Activated CD4-positive, alpha-beta T cell treated with anti-CD3 and anti-CD28 coated beads, Interleukin-2, amount 10 ng/mL, durations not matched to agents 24 days and 14 days (primary cell): ENCODE data around the gene SZT2. TPM values are rescaled to one million over a fixed set of nuclear protein-coding genes. Genes with fewer than 3 reads are reported as not detected.

ENCODE experiments used
- DNase-seq: peaks from one replicate; pipeline ENCODE4 v3.0.0; 2022
- H3K27ac Mint-ChIP-seq: one replicate; pipeline ENCODE4 v1.8.0; 2022; ENCODE audit warnings: mild to moderate bottlenecking, mixed read lengths
- H3K27me3 Mint-ChIP-seq: one replicate; pipeline ENCODE4 v1.8.0; 2022; ENCODE audit warnings: mixed read lengths
- H3K36me3 Mint-ChIP-seq: one replicate; pipeline ENCODE4 v1.8.0; 2022; ENCODE audit warnings: low read depth, mild to moderate bottlenecking, mixed read lengths
- H3K4me1 Mint-ChIP-seq: one replicate; pipeline ENCODE4 v1.8.0; 2021; ENCODE audit warnings: mixed read lengths
- H3K4me3 Mint-ChIP-seq: one replicate; pipeline ENCODE4 v1.8.0; 2022; ENCODE audit warnings: mild to moderate bottlenecking, moderate library complexity, mixed read lengths
- H3K9me3 Mint-ChIP-seq: one replicate; pipeline ENCODE4 v1.8.0; 2021; ENCODE audit warnings: mixed read lengths
- intact Hi-C: fragments of 100-400 bp; cut with micrococcal nuclease; formaldehyde crosslinking; loops from one replicate; pipeline ENCODE4 v1.15.1; 2023
- total RNA-seq: library from RNA; stranded (reverse); gene quantifications from 2 replicates; pipeline ENCODE4 v1.2.3, GENCODE V29; 2022

The SZT2 gene
- total RNA-seq = 54.0 and 56.2 TPM in 2 replicates

- Mint-ChIP-seq H3K9me3 (no peaks in the 10 kb centered on the region), H3K36me3 (peaks cover 37% of the 10 kb centered on the region), H3K4me1 (peaks cover 40% of the 10 kb centered on the region), H3K27ac (peak within 1 kb of the TSS; percentile 95), H3K4me3 (peak within 1 kb of the TSS; percentile 99), H3K27me3 (no peaks in the 10 kb centered on the region)
- intact Hi-C loops = loop anchor here (1.0 to 2.0 kb wide), 4 partner anchors 21 to 543 kb away; partner anchors contain the start of genes CDC20, CFAP57, EBNA1BP2 and ELOVL1
- peak; percentile 99 for DNase-seq
These were observed at the start of gene SZT2, which contains the start of gene MED8 for GRCh38 chr1:43389326-43390313. SZT2 (plus strand) TSS chr1:43389899; CDS start chr1:43389969, 70 bp downstream. MED8 (minus strand) TSS chr1:43389800; CDS start chr1:43389764, 36 bp downstream.

- Mint-ChIP-seq H3K27me3 (peaks cover 8% of the 10 kb centered on the region), H3K4me3 (no peak overlapping the region), H3K36me3 (no peaks in the 10 kb centered on the region), H3K27ac (no peak overlapping the region), H3K4me1 (peaks cover 8% of the 10 kb centered on the region), H3K9me3 (no peaks in the 10 kb centered on the region)
- intact Hi-C loops = no loop called here
- no peak for DNase-seq
These were observed 49.1 kb upstream of the SZT2 start for GRCh38 chr1:43340559-43340958.

DNA sequence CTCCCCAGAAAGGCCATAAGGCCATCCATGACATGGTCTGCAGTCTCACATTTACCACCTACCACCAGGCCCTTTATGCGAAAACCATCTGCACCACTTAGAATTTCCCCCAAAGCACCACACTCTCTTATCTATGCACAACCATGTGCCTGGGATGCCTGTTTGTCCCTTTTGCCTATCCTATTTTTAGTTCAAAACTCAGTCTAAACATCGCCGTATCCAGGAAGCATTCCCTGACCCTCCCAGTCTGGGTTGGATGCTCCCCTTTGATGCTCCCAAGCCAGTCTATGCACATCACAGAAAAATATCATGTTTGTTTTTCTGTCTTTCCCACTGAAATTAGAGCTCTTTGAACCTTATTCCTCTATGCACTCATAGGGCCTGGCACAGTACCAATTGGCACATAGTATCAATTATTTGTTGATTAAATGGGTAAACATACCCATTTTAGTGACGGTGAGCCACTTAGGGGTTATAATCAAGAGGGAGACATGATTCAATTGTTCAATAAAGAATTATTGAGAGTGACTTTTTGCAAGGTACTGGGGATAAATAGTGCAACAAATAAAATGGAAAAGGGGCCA lies 45.3 kb upstream of the SZT2 start:
- Mint-ChIP-seq H3K4me3 (no peak overlapping the region), H3K27me3 (peaks cover 9% of the 10 kb centered on the region)
- intact Hi-C loops = no loop called here

DNA sequence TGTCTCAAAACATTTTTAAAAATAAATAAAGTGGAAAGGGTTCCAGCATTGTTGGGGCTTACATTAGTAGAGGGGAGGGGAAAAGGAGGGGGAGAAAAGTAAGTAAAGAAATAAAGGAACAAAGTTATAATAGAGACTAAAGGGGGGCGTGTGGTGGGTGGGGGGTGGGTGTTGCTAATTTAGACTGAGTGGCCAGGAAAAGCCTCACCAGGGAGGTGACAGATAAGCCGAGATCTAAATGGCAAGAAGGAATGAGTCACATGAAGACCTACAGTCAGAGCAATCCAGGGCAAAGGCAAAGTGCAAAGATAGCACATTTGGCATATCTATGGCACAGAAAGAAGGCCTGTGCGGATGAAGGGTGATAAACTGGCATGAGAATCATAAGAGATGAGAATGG lies 44.6 kb upstream of the SZT2 start:
- Mint-ChIP-seq H3K4me3 (no peak overlapping the region), H3K4me1 (peaks cover 20% of the 10 kb centered on the region), H3K9me3 (no peaks in the 10 kb centered on the region), H3K27ac (no peak overlapping the region), H3K36me3 (no peaks in the 10 kb centered on the region), H3K27me3 (peaks cover 9% of the 10 kb centered on the region)
- no peak for DNase-seq
- intact Hi-C loops = no loop called here

More for the DNA sequence above, 45.3 kb upstream of the SZT2 start:
- H3K36me3 Mint-ChIP-seq = no peaks in the 10 kb centered on the region
- H3K9me3 Mint-ChIP-seq = no peaks in the 10 kb centered on the region
- DNase-seq = no peak
- peaks cover 14% of the 10 kb centered on the region for H3K4me1 Mint-ChIP-seq
- H3K27ac Mint-ChIP-seq = no peak overlapping the region

- Mint-ChIP-seq H3K4me1 (peaks cover 20% of the 10 kb centered on the region), H3K4me3 (no peak overlapping the region), H3K36me3 (no peaks in the 10 kb centered on the region), H3K27me3 (peaks cover 2% of the 10 kb centered on the region), H3K27ac (no peak overlapping the region), H3K9me3 (no peaks in the 10 kb centered on the region)
- DNase-seq = no peak
- intact Hi-C loops = no loop called here
These were observed 43.1 kb upstream of the SZT2 start for GRCh38 chr1:43346636-43347035.

- Mint-ChIP-seq H3K27me3 (peaks cover 2% of the 10 kb centered on the region), H3K9me3 (no peaks in the 10 kb centered on the region), H3K4me3 (no peak overlapping the region), H3K4me1 (peaks cover 27% of the 10 kb centered on the region), H3K27ac (no peak overlapping the region), H3K36me3 (no peaks in the 10 kb centered on the region)
- DNase-seq = no peak
- intact Hi-C loops = no loop called here
These were observed 41.3 kb upstream of the SZT2 start for GRCh38 chr1:43348343-43348808.

DNA sequence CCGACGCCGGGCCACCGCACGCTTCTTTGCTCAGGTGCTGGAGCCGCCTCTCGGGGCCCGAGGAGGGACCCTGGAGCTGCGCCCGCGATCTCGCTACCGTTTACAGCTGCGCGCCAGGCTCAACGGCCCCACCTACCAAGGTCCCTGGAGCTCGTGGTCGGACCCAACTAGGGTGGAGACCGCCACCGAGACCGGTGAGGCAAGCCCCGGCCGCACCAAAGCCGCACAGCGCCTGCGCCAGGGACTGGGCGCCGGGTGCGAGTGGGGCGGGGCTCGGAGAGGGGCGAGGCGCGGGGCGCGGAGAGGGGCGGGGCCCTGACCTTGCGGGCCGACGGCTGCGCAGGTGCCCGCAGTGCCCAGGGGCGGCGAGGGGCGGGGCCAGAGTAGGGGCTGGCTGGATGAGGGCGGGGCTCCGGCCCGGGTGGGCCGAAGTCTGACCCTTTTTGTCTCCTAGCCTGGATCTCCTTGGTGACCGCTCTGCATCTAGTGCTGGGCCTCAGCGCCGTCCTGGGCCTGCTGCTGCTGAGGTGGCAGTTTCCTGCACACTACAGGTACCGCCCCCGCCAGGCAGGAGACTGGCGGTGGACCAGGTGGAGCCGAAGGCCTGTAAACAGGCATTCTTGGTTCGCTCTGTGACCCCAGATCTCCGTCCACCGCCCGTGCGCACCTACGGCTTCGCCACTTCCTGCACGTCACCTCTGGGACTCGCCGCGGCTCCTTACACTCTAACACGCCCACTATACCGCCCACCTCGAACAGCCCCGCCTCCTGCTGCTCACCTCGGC lies 40.7 kb upstream of the SZT2 start:
- Mint-ChIP-seq H3K9me3 (no peaks in the 10 kb centered on the region), H3K4me3 (peak overlapping the region; percentile 65), H3K4me1 (peaks cover 24% of the 10 kb centered on the region), H3K36me3 (no peaks in the 10 kb centered on the region), H3K27ac (peak overlapping the region; percentile 78), H3K27me3 (peaks cover 2% of the 10 kb centered on the region)
- intact Hi-C loops = loop anchor here (1.0 kb wide), 1 partner anchor 9 kb away; the partner anchor contains the start of gene CDC20
- peak; percentile 88 for DNase-seq

GRCh38 chr1:43349594-43350306 lies 39.9 kb upstream of the SZT2 start:
- H3K27me3 Mint-ChIP-seq = peaks cover 2% of the 10 kb centered on the region
- intact Hi-C loops = loop anchor here (1.0 kb wide), 1 partner anchor 9 kb away; the partner anchor contains the start of gene CDC20
- peak overlapping the region; percentile 78 for H3K27ac Mint-ChIP-seq
- no peaks in the 10 kb centered on the region for H3K9me3 Mint-ChIP-seq
- H3K4me1 Mint-ChIP-seq = peaks cover 19% of the 10 kb centered on the region
- peaks cover 4% of the 10 kb centered on the region for H3K36me3 Mint-ChIP-seq
- H3K4me3 Mint-ChIP-seq = peak overlapping the region; percentile 65
- DNase-seq = no peak

GRCh38 chr1:43350976-43351375 lies 38.7 kb upstream of the SZT2 start:
- no peak overlapping the region for H3K27ac Mint-ChIP-seq
- peaks cover 2% of the 10 kb centered on the region for H3K27me3 Mint-ChIP-seq
- H3K4me3 Mint-ChIP-seq = no peak overlapping the region
- no peaks in the 10 kb centered on the region for H3K9me3 Mint-ChIP-seq
- no peak for DNase-seq
- H3K4me1 Mint-ChIP-seq = peaks cover 17% of the 10 kb centered on the region
- H3K36me3 Mint-ChIP-seq = peaks cover 4% of the 10 kb centered on the region
- intact Hi-C loops = no loop called here

GRCh38 chr1:43351421-43352350 lies 38.0 kb upstream of the SZT2 start:
- Mint-ChIP-seq H3K4me1 (peaks cover 16% of the 10 kb centered on the region), H3K9me3 (no peaks in the 10 kb centered on the region), H3K4me3 (no peak overlapping the region), H3K27ac (peak overlapping the region; percentile 61), H3K36me3 (peaks cover 4% of the 10 kb centered on the region), H3K27me3 (peaks cover 2% of the 10 kb centered on the region)
- no peak for DNase-seq
- intact Hi-C loops = no loop called here

GRCh38 chr1:43352351-43352705 lies 37.4 kb upstream of the SZT2 start:
- Mint-ChIP-seq H3K36me3 (peaks cover 7% of the 10 kb centered on the region), H3K4me3 (no peak overlapping the region), H3K27me3 (no peaks in the 10 kb centered on the region), H3K4me1 (peaks cover 18% of the 10 kb centered on the region), H3K27ac (no peak overlapping the region), H3K9me3 (no peaks in the 10 kb centered on the region)
- intact Hi-C loops = no loop called here
- DNase-seq = no peak

GRCh38 chr1:43352881-43353280 lies 36.8 kb upstream of the SZT2 start:
- no peaks in the 10 kb centered on the region for H3K9me3 Mint-ChIP-seq
- DNase-seq = no peak
- H3K4me3 Mint-ChIP-seq = no peak overlapping the region
- intact Hi-C loops = no loop called here
- H3K27me3 Mint-ChIP-seq = no peaks in the 10 kb centered on the region
- no peak overlapping the region for H3K27ac Mint-ChIP-seq
- H3K4me1 Mint-ChIP-seq = peaks cover 21% of the 10 kb centered on the region
- peaks cover 7% of the 10 kb centered on the region for H3K36me3 Mint-ChIP-seq
